ENCODE results near the gene LAPTM5.

DNA sequence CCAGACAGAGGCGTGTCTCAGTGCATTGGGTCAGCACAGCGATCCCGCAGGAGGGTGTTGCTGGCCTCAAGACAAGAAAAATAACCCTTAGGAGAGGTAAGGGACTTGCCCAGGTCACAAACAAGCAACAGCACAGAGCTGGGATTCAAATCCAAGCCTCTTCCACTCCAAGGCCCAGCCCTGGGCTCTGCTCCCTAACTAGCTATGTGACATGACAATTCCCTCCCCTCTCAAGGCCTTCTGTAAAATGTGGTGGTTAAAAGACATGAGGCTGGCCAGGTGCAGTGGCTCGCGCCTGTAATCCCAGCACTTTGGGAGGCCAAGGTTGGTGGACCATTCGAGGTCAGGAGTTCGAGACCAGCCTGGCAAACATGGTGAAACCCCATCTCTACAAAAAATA, 28.1 kb upstream of the LAPTM5 start:
- TF ChIP-seq CTCF (IDR thresholded peaks at IDR 0.05; ENCODE audit: insufficient read depth, low read depth, low read length) (no peak), EZH2 (IDR thresholded peaks at IDR 0.05; ENCODE audit: insufficient read depth, low read length) (no peak)
